PC-3 (cell line): ENCODE results near the gene ST3GAL2.

Source experiments
- CTCF ChIP-seq: fragments of 300-600 bp; sonication (generic); conservative IDR thresholded peaks from 2 replicates; pipeline ENCODE4 v1.5.1; 2017; ENCODE audit warnings: antibody characterized with exemption, low read depth, mild to moderate bottlenecking, low read length
- EZH2phosphoT487 ChIP-seq: fragments of 300-600 bp; sonication (generic); IDR thresholded peaks from 2 replicates; pipeline ENCODE4 v1.6.1; 2018; ENCODE audit warnings: mild to moderate bottlenecking, antibody characterized with exemption, low read length, borderline replicate concordance

- TF ChIP-seq CTCF = no peak
- no peak for TF ChIP-seq EZH2phosphoT487
Measured at GRCh38 chr16:70410734-70411133, 28.2 kb downstream of the ST3GAL2 start.
